CD1c-positive myeloid dendritic cell (primary cell): ENCODE data around the gene RAD54L.
"Not testable (repeated sequence)": the region's sequence is repeated elsewhere in the genome, so short reads cannot be mapped to it uniquely, and the experiment has no call there.

Experiments
- DNase-seq: peaks from one replicate; pipeline ENCODE4 v3.0.0-alpha.2; 2016; ENCODE audit errors: extremely low spot score

Gene RAD54L

GRCh38 chr1:46319960-46320914 lies 72.7 kb downstream of the RAD54L start:
- not testable (repeated sequence) for DNase-seq

- DNase-seq: not testable (repeated sequence)
Observed at GRCh38 chr1:46322191-46322590, 74.6 kb downstream of the RAD54L start.

GRCh38 chr1:46325285-46326076 lies 77.9 kb downstream of the RAD54L start:
- not testable (repeated sequence) for DNase-seq
